ENCODE results near the gene LRRC15.

LRRC15 gene

GRCh38 chr3:194315088-194315964 lies 54.2 kb downstream of the LRRC15 start:
- DNase-seq = peak; percentile 80

- DNase-seq = no peak
These were observed 55.0 kb downstream of the LRRC15 start for GRCh38 chr3:194314388-194315068.

GRCh38 chr3:194313560-194314387 lies 55.8 kb downstream of the LRRC15 start:
- no peak for DNase-seq

- DNase-seq = no peak
These were observed 56.7 kb downstream of the LRRC15 start for GRCh38 chr3:194312743-194313281.

- DNase-seq = no peak
These were observed 57.3 kb downstream of the LRRC15 start for GRCh38 chr3:194312186-194312742.

GRCh38 chr3:194311000-194311399 lies 58.5 kb downstream of the LRRC15 start:
- no peak for DNase-seq

GRCh38 chr3:194310060-194310835 lies 59.3 kb downstream of the LRRC15 start:
- DNase-seq = no peak

- no peak for DNase-seq
These were observed 60.7 kb downstream of the LRRC15 start for GRCh38 chr3:194308601-194309449.

- no peak for DNase-seq
These were observed 61.7 kb downstream of the LRRC15 start for GRCh38 chr3:194307849-194308248.

GRCh38 chr3:194306771-194307640 lies 62.5 kb downstream of the LRRC15 start:
- peak; percentile 71 for DNase-seq

GRCh38 chr3:194306109-194306686 lies 63.3 kb downstream of the LRRC15 start:
- peak; percentile 79 for DNase-seq

GRCh38 chr3:194305356-194306108 lies 64.0 kb downstream of the LRRC15 start:
- DNase-seq = no peak
